Measurements from ENCODE around the gene NPHP1.

DNA sequence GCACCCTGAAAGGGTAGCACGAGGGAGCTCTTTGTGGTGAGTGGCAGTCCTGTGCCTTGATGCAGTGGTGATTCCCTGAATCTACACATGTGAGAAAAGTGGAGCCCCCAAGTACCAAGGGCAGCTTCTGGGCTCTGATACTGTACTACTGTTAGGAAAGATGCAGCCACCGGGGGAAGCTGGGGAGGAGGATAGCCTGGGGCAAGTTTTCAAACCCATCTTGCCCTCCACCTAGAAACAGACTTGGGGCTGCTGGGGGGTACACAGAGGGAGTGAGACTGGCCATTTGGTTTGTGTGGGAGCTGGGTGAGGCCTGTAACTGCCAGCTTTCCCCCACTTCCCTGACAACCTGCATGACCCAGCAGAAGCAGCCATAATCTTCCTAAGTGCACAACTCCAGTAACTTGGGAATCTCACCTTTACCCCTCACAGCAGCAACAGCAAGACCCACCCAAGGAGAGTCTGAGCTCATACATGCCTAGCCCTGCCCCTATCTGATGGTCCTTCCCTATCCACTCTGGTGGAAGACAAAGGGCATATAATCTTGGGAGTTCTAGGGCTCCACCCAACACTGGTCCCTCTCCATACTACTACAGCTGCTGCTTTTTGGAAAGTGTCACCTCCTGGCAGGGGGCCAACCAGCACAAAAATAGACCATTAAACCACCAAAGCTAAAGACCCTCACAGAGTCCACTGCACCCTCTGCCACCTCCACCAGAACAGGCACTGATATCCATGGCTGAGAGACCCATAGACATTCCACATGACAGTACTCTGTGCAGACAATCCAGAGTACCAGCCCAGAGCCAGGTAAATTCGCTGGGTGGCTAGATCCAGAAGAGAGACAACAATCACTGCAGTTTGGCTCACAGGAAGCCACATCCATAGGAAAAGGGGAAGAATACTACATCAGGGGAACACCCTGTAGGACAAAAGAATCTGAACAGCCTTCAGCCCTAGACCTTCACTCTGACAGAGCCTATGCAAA is 97.4 kb downstream of the NPHP1 start:
- TF ChIP-seq, protein P1, sequence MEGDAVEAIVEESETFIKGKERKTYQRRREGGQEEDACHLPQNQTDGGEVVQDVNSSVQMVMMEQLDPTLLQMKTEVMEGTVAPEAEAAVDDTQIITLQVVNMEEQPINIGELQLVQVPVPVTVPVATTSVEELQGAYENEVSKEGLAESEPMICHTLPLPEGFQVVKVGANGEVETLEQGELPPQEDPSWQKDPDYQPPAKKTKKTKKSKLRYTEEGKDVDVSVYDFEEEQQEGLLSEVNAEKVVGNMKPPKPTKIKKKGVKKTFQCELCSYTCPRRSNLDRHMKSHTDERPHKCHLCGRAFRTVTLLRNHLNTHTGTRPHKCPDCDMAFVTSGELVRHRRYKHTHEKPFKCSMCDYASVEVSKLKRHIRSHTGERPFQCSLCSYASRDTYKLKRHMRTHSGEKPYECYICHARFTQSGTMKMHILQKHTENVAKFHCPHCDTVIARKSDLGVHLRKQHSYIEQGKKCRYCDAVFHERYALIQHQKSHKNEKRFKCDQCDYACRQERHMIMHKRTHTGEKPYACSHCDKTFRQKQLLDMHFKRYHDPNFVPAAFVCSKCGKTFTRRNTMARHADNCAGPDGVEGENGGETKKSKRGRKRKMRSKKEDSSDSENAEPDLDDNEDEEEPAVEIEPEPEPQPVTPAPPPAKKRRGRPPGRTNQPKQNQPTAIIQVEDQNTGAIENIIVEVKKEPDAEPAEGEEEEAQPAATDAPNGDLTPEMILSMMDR (IDR thresholded peaks at IDR 0.05; ENCODE audit: borderline replicate concordance, extremely low read depth, low read length, poor library complexity, severe bottlenecking), result no peak
- TF ChIP-seq EZH2 (IDR thresholded peaks at IDR 0.05; ENCODE audit: borderline replicate concordance, low read depth, low read length, severe bottlenecking), result no peak

All from DND-41 (cell line).